A673 (cell line): ENCODE data around the gene POLR1D.

ENCODE experiments used
- EZH2 ChIP-seq: fragments of 200-600 bp; sonication (generic); IDR thresholded peaks from 2 replicates; pipeline ENCODE4 v1.6.1; 2017; ENCODE audit warnings: borderline replicate concordance, low read depth, mild to moderate bottlenecking, mixed read lengths, antibody characterized with exemption, low read length; ENCODE audit not compliant: poor library complexity, severe bottlenecking
- TF ChIP-seq, protein P1 (sequence below): fragments of 300-800, 200-600 bp; sonication (generic); conservative IDR thresholded peaks from 2 replicates; pipeline ENCODE4 v1.5.1; 2017; ENCODE audit warnings: low read depth, mild to moderate bottlenecking, antibody characterized with exemption, low read length, moderate library complexity, mixed read lengths

- TF ChIP-seq, protein P1, sequence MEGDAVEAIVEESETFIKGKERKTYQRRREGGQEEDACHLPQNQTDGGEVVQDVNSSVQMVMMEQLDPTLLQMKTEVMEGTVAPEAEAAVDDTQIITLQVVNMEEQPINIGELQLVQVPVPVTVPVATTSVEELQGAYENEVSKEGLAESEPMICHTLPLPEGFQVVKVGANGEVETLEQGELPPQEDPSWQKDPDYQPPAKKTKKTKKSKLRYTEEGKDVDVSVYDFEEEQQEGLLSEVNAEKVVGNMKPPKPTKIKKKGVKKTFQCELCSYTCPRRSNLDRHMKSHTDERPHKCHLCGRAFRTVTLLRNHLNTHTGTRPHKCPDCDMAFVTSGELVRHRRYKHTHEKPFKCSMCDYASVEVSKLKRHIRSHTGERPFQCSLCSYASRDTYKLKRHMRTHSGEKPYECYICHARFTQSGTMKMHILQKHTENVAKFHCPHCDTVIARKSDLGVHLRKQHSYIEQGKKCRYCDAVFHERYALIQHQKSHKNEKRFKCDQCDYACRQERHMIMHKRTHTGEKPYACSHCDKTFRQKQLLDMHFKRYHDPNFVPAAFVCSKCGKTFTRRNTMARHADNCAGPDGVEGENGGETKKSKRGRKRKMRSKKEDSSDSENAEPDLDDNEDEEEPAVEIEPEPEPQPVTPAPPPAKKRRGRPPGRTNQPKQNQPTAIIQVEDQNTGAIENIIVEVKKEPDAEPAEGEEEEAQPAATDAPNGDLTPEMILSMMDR, result no peak
- no peak for TF ChIP-seq EZH2
Measured at GRCh38 chr13:27621116-27621365, 651 bp upstream of the POLR1D start.
